HG02610 (cell line): ENCODE results near the gene HMGB1.
A peak's percentile ranks its signal among the peaks of the same experiment; 100 is the strongest.

ENCODE experiments used
- ATAC-seq: cut with Tn5 transposase; IDR thresholded peaks from one replicate; pipeline ENCODE4 v1.9.1; 2021; ENCODE audit warnings: mild to moderate bottlenecking, moderate library complexity; ENCODE audit not compliant: unreplicated experiment

HMGB1 gene

GRCh38 chr13:30435911-30436451 is 29.8 kb downstream of the HMGB1 start:
- no peak for ATAC-seq

DNA sequence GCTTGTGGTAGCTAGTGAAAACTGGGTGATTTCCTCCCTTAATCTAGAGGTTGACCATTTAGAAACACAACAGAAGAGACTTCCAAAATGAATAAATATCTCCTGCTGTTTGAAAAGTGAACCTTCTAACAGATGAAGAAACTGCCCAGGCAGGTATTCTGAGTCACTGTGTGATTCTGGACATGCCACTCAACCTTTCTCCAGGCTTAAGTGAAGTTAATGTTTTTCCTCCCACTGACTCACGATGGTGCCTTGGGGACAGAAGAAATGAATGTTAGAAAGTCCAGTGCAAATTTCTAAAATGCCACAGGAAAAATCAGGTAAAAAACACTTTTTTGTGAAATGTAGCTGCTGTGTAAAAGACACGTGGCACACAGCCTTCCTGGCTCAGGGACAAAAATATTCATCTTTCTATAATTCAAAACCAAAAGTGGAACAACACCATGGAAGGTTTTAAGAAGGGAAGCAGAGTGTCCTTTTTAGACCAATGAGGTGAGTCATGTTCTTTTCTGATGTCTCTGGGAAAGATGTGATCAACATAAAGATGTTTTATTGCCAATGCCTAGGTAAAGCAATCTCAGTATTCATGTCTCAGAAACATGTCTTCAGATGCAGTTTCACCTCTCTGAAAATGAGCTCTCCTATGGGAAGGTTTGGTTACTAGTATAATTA is 34.3 kb downstream of the HMGB1 start:
- ATAC-seq, result peak; percentile 55

DNA sequence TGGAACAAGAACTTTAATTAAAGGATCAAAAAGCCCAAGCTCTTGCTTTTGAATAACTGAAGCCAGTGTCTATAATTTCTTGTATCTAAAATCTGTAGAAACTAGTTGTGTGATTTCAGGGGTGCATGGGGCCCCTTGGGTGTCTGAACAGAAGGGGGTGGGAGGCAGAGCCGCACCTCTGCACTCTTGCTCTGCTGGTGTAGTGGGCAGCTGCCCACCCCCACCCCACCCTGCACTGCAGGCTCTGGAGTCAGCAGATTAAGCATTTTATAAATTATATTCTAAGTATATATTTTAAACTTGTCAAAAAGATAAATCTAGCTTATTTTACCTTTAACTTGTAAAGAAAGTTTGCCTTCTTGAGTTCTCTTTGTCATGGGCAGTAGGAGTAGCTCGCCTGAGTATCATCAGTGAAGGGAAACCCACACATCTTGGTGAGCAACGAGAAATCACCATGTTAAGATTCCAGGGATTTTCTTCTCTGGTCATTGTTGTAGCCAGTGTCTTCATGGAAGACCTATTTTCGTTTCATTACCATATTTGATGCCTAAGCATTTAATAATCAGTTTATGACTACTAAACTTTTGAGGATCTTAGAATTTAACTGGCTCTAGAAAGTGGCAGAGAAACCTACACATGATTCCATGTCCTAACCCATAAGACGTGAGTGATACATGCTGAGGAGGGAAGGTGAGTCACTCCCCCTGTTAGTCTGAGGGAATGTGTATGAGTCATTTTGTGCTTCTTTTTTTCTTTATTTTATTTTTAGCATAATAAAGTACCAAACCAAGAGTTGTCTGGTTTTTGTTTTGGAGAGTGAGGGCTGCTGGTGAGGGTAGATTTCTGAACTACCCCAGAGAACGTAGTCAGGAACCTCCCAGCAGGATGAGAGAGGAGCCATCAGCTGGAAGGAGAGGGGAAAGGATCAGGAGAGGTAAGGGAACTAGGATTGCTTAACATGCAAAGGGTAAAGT is 35.7 kb downstream of the HMGB1 start:
- ATAC-seq, result peak; percentile 82

GRCh38 chr13:30429235-30429634 is 36.5 kb downstream of the HMGB1 start:
- ATAC-seq, result no peak

DNA sequence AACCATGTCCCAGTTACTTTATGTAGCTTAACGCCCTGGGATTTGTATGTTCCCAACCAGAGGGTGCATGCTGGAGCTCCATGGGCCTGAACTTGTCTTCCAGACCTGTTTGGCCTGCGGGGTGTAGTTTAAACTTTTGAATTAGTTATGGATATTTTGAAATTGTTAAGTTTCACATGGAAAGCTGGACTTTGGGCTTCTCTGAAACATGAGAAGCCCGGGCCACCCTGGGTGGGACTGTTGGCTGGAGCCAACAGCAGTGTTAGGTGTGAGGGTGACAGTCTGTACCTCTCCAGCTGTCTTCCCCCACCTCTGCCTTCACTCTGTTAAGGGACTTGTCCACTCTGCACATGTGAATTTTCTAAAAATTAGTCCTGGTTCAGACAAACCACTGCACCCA is 41.8 kb downstream of the HMGB1 start:
- no peak for ATAC-seq

DNA sequence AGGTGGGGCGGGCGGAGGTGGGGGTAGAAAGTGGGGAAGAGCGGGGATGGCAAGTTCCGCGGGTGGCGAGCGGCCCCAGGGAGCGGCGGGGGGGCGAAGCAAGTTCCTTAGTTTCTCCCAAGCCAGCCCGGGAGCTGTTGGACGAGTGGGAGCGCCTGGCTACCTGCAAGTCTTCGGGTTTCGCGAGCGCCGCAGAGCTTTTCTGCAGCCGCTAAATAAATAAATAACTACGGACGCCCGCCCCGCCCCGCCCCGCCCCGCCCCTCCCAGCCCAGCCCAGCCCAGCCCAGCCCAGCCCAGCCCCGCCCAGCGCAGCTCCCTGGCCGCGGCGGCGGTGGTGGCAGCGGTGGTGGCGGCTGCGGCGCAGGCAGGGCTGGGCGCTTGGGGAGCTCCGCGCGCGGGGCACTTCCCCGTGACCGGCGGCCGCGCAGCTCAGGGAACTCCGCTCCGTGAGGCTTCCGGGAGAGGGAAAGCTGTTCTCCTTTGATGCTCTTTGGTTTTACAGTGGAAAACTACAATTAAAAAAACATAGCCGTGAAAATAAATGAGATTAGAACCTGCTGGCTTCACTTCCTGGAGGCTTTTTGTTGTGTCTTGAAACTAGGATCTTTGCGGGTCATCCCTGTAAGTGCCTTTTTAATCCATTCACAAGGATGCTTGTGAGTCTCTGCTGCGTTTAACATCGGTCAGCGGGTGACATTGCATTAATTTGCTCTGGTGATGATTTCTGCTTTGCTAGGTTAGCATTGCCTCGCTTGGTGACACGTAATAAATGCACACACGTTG is 43.5 kb downstream of the HMGB1 start, which contains the start of gene UBE2L5:
Gene UBE2L5, plus strand, starts transcription at position 440 of the 786 bp plus-strand sequence. CDS start 5,498 bp downstream, outside the sequence.
- ATAC-seq, result peak; percentile 74

DNA sequence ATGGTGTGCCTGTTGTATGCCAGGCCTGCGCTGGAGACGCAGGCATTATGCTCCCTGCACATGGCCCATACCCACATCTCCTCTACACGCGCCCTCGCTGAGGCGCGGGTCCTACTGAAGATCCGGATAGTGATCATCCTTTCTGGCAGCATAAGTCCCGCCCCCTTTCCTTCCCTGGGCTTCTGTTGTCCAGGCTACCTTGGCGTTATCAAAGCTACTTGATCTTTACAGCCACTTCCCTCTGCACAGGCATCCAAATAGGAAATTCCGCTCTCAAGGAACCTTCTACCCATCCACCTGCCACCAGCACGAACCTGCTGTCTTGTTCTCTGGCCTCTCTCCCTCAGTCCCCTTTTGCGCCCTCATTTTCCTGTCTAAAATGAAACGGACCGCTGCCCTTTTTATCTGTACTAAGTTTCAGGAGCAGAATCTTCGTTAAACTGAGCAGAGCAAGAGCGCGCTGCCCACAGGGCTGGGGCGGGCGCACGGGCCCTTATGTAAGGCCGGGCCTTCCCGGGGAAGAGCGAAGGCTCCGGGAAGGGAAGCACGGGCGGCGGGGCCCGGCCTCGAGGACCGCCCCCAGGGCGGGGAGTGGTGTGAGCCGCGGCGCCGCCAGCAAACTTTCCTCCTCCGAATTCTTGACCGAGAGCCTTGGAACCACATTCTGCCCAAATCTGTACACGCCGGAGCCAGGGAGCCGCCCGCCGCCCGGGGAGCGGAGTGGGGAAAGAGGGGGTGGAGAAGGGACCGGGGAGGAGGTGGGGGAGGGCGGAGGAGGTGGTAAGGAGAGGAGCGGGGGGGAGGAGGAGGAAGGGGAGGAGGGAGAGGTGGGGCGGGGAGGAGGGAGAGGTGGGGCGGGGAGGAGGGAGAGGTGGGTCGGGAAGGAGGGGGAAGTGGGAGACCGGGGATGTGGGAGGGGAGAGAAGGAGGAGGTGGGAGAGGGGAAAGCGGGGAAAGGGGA is 44.4 kb downstream of the HMGB1 start:
- no peak for ATAC-seq

DNA sequence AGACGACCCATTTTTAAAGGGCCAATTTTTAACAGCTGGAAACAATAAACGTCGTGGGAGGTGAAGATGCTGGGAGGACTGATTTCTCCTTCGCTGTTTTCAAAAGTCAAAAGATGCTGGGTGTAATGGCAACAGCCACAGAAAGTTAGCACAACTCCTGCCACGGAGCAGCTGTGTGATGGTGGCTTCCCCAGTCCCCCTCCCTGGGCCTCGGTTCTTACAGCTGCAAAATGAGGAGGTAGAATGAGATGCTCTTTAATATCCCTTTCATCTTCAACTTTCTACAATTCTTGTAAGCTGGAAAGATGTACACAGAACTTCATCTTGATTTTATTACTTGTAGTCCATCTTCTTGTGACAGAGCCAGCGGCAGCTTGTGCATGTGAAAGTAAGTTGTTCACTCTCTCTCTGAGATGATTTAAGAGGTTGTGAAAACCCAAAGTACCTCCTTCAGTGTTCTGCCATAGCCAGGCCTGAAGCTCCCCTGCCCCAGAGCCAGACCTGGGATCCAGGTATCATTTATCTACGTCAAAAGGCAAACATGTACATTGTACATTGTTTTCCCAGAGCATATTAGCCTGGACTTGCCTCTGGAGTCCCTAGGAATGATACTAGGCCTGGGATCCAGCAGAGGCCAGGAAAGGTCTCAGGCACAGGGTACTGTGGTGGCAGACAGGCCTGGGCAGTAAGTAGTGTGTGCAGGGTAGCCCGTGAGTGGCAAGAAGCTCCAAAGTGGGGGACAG is 46.8 kb downstream of the HMGB1 start:
- no peak for ATAC-seq

DNA sequence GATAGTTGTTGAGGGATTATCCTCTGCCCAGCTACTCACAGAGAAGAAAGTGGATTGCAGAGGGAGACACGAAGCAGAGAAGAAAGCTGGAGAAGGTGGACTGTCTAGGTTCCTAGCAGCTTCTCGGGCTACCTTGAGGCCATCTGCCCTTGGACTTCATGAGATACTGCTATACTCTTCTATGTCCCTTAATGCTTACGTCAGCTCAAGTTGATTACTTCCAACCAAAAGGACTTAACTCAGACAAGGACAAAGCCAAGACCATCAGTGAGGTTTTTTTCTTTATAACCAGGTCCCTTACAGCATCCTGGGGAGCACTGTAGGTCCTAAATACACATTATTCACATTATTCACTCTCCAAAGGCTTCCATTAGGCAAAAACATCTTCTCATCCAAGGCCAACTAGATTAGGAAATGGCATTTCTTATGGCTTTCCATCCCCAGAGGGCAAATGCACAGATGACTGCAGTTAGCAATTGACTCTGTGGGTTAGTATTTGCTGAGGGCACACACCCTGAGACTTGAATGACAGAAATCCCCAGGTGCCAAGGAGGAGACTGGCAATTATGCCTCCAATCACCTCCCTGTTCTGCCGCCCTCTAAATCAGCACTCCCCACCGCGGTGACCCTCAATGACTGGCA is 47.5 kb downstream of the HMGB1 start:
- no peak for ATAC-seq

- no peak for ATAC-seq
Measured at GRCh38 chr13:30416471-30416870, 49.3 kb downstream of the HMGB1 start.

DNA sequence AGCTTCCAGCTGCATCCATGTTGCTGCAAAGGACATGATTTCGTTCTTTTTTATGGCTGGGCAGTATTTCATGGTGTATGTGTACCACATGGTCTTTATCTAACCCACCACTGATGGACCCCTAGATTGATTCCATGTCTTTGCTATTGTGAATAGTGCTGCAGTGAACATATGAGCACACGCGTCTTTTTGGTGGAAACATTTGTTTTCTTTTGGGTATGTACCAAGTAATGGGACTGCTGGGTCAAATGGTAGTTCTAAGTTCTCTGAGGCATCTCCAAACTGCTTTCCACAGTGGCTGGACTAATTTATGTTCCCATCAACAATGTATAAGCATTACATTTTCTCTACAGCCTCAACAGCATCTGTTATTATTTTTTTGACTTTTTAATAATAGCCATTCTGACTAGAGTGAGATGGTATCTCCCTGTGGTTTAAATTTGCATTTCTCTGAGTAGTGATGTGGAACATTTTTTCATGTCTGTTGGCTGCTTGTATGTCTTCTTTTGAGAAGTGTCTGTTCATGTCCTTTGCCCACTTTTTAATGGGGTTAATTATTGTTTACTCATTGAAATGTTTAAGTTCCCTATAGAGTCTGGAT is 50.2 kb downstream of the HMGB1 start:
- ATAC-seq, result peak; percentile 86

DNA sequence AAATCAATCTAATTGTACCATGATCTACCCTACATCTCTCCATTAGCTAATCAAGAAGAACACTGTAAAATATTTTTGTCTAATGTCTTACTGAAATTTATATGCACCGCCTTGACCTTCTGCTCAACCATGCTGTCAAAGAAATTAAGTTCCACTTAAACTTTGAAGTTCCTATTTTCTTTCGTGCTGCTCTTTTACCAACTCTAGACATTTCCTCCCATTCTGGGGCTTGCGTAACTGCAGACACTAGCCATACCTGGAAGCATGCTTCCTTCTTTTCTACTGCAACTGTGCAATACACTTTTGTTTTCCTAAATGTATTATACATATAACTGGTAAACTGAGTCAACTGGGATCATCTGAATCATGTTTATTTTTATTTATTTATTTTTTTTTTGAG is 51.9 kb downstream of the HMGB1 start:
- ATAC-seq, result no peak

- ATAC-seq, result no peak
Measured at GRCh38 chr13:30412346-30412745, 53.4 kb downstream of the HMGB1 start.

DNA sequence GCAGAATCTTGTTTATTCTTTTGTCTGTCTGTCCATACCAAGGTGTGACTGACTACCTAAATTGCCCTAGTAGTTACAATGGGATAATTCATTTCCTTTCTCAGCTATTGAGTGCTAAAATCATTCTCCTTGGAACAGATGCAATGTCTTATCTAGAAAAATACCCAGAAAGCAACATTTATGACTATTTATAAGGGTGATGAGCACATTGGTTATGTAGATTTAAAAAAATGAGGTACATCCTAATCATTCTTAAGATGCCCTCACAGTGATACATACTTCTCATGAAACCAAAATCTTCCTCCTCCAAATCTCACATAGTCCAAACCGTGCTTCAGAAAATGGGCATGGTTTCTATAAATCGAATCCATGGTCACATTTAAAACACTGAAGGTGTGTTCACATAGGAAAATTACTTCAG is 55.0 kb downstream of the HMGB1 start:
- ATAC-seq, result no peak

DNA sequence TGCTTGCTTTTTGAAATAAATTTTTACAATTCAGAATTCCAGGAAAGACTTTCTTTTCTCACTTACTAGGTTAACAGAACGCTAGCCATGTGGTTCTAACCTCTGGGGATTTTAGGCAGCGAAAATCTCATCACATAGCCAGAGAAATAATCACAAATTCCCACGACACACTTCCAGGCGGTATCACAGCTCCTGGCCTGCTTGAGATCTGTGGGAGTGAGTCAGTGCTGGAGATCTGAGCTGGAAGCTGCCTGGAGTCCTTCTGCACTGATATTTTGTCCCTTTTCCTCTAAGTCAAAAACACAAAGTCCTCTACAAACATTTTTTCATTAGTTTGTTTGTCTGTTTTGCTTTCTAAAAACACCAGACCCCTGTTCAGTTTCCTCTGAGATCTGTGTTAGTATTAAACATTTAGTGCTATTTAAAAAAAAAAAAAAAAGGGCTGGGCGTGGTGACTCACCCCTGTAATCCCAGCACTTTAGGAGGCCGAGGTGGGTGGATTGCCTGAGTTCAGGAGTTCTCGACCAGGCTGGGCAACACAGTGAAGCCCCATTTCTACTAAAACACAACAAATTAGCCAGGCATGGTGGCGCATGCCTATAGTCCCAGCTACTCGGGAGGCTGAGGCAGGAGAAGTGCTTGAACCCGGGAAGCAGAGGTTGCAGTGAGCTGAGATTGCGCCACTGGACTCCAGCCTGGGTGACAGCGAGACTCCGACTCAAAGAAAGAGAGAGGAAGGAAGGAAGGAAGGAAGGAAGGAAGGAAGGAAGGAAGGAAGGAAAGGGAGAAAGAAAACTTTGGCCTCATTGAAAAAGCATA is 55.6 kb downstream of the HMGB1 start:
- no peak for ATAC-seq

GRCh38 chr13:30408319-30409101 is 57.2 kb downstream of the HMGB1 start:
- peak; percentile 95 for ATAC-seq
